Prostate gland (tissue), 2 donors: Measurements from ENCODE around the gene UBE2A. TPM values are rescaled to one million over a fixed set of nuclear protein-coding genes. Genes with fewer than 3 reads are reported as not detected.

Experiments
- DNase-seq: peaks from one replicate; pipeline ENCODE4 v3.0.0-alpha.2; 2019; ENCODE audit warnings: low spot score
- H3K27ac ChIP-seq, 2 donors: fragments of 200-600 bp; sonication (generic); 2 replicates each; pipeline ENCODE4 v1.5.1; 2017 to 2019
- H3K27me3 ChIP-seq: fragments of 200-600 bp; sonication (generic); replicated peaks from 2 replicates; pipeline ENCODE4 v1.5.1; 2019; ENCODE audit not compliant: insufficient read depth
- H3K36me3 ChIP-seq, 2 donors: fragments of 200-600 bp; sonication (generic); 1 replicate in 1 of 2; 2 replicates in 1 of 2; pipeline versions ENCODE4 v1.5.1 to v1.8.1; 2017 to 2019
- H3K4me1 ChIP-seq: fragments of 200-600 bp; sonication (generic); replicated peaks from 2 replicates; pipeline ENCODE4 v1.5.1; 2019
- H3K4me3 ChIP-seq, 2 donors: fragments of 200-600 bp; sonication (generic); 2 replicates each; pipeline ENCODE4 v1.5.1; 2017 to 2019
- H3K9me3 ChIP-seq: fragments of 200-600 bp; sonication (generic); 2 replicates; pipeline ENCODE4 v1.5.1; 2017
- POLR2A ChIP-seq: fragments of 450-650 bp; IDR thresholded peaks from one replicate; pipeline ENCODE4 v1.6.1; 2016; ENCODE audit warnings: antibody characterized with exemption, mild to moderate bottlenecking
- POLR2AphosphoS5 ChIP-seq: sonication (generic); formaldehyde crosslinking; IDR thresholded peaks from one replicate; pipeline ENCODE4 v1.6.1; 2017; ENCODE audit warnings: antibody characterized with exemption
- WGBS: methylation state at CpG from one replicate; pipeline ENCODE4 v1.1.5; 2018; 5-methylcytosine and 5-hydroxymethylcytosine counted together
- intact Hi-C: fragments of 100-400 bp; cut with DNase I; formaldehyde crosslinking; loops from one replicate; pipeline ENCODE4 v1.14.2; 2022
- total RNA-seq, 2 donors: library from RNA; depleted of rRNA; stranded (reverse); fragments of >200 nt; gene quantifications; one replicate each; pipeline ENCODE4 v1.1.0, GENCODE V29; 2016
- TF ChIP-seq, protein P1 (sequence below), 4 experiments: fragments of 200-600 bp in 2 of 4; fragments of 450-650 bp in 2 of 4; sonication (generic) in 2 of 4; IDR thresholded peaks; 1 replicate in 3 of 4; 2 replicates in 1 of 4; pipeline ENCODE4 v1.5.1; 2016 to 2019; ENCODE audit warnings: antibody characterized with exemption in 4 of 4, mild to moderate bottlenecking in 2 of 4, moderate library complexity in 2 of 4

Gene UBE2A
- total RNA-seq, 2 donors from 2014 or later = 19.8 to 32.9 TPM

DNA sequence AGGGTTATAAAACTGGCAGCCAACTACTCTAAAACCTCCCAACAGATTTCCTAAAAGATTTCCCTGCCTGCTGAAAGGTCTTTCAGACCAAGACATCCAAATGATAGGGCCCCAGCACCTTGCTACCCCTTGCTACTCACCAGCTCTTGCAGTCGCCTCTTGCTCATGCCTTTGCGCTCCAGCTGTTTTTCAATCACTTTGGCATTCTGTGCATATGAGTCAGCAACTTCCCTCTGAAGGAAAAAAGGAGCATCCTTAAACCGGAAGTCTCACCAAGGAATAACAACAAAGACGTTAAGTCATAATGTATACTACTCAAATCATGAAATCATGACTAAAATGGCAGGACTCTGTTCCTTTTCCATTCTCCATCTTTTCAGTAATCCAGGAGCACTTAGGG, 33.2 kb upstream of the UBE2A start:
- DNase-seq = no peak
- H3K9me3 ChIP-seq = no peaks in the 10 kb centered on the region
- intact Hi-C loops = no loop called here
- no peak overlapping the region for H3K27ac ChIP-seq
- H3K4me1 ChIP-seq = no peaks in the 10 kb centered on the region
- TF ChIP-seq POLR2A = no peak
- no peak for TF ChIP-seq POLR2AphosphoS5
- TF ChIP-seq, protein P1, sequence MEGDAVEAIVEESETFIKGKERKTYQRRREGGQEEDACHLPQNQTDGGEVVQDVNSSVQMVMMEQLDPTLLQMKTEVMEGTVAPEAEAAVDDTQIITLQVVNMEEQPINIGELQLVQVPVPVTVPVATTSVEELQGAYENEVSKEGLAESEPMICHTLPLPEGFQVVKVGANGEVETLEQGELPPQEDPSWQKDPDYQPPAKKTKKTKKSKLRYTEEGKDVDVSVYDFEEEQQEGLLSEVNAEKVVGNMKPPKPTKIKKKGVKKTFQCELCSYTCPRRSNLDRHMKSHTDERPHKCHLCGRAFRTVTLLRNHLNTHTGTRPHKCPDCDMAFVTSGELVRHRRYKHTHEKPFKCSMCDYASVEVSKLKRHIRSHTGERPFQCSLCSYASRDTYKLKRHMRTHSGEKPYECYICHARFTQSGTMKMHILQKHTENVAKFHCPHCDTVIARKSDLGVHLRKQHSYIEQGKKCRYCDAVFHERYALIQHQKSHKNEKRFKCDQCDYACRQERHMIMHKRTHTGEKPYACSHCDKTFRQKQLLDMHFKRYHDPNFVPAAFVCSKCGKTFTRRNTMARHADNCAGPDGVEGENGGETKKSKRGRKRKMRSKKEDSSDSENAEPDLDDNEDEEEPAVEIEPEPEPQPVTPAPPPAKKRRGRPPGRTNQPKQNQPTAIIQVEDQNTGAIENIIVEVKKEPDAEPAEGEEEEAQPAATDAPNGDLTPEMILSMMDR (IDR thresholded peaks at IDR 0.05) = no peak
- WGBS = 88% methylated on average over 4 of the region's 4 CpGs
- no peaks in the 10 kb centered on the region for H3K36me3 ChIP-seq
- no peaks in the 10 kb centered on the region for H3K27me3 ChIP-seq
- H3K4me3 ChIP-seq = no peak overlapping the region

DNA sequence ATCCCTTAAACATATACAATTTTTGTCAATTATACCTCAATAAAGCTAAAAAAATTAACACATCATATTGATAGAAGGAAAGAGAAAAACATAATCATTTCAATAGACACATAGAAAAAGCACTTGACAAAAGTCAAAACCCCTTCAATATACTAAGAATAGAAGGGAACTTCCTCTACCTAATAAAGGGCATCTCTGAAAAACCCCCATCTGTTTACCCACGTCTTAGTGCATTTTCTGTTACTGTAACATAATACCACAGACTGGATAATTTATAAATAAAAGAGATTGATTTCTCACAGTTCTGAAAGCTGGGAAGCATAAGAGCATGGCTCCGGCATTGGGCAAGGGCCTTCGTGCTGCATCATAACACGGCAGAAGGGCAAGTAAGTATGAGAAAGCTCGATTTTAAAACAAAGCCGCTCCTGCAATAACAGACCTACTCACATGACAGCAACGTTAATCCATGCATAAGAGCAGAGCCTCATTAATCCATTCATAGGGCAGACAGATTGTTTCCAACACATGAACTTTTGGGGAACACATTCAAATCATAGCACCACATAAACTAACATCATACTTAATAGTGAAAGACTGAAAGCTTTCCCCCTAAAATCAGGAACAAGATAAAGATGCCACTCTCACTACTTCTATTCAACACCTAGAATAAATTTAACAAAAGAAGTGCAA, 24.9 kb upstream of the UBE2A start:
- no peaks in the 10 kb centered on the region for H3K9me3 ChIP-seq
- TF ChIP-seq, protein P1 (IDR thresholded peaks at IDR 0.05) = no peak
- no peak for TF ChIP-seq POLR2A
- no peak for TF ChIP-seq POLR2AphosphoS5
- no peaks in the 10 kb centered on the region for H3K4me1 ChIP-seq
- no peak overlapping the region for H3K27ac ChIP-seq
- H3K36me3 ChIP-seq = no peaks in the 10 kb centered on the region
- H3K27me3 ChIP-seq = no peaks in the 10 kb centered on the region
- intact Hi-C loops = no loop called here
- no peak overlapping the region for H3K4me3 ChIP-seq
- DNase-seq = no peak
- WGBS = 65% methylated on average over 7 of the region's 7 CpGs

DNA sequence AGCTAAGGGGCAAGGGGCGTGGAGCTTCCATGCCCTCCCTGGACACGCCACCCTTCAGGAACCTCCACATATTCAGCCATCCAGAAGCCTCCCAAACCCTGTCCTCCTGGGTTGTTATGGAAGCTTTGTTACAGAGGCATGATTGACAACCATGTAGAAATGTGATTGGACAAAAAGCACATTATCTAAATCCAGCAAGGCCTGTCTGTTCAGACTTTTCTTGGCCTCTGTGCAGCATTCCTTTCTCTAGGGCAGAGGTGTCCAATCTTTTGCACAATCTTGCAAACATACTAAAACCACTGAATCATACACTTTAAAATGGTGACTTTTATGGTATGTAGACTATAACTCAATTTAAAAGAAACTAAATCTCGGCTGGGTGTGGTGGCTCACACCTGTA, 21.9 kb upstream of the UBE2A start:
- intact Hi-C loops = no loop called here
- no peaks in the 10 kb centered on the region for H3K4me1 ChIP-seq
- DNase-seq = no peak
- 75% methylated on average over 3 of the region's 3 CpGs for WGBS
- no peaks in the 10 kb centered on the region for H3K27me3 ChIP-seq
- TF ChIP-seq POLR2AphosphoS5 (no peak), POLR2A (no peak)
- TF ChIP-seq, protein P1 (IDR thresholded peaks at IDR 0.05) = no peak
- no peaks in the 10 kb centered on the region for H3K36me3 ChIP-seq
- H3K4me3 ChIP-seq = no peak overlapping the region
- no peaks in the 10 kb centered on the region for H3K9me3 ChIP-seq
- H3K27ac ChIP-seq = no peak overlapping the region

DNA sequence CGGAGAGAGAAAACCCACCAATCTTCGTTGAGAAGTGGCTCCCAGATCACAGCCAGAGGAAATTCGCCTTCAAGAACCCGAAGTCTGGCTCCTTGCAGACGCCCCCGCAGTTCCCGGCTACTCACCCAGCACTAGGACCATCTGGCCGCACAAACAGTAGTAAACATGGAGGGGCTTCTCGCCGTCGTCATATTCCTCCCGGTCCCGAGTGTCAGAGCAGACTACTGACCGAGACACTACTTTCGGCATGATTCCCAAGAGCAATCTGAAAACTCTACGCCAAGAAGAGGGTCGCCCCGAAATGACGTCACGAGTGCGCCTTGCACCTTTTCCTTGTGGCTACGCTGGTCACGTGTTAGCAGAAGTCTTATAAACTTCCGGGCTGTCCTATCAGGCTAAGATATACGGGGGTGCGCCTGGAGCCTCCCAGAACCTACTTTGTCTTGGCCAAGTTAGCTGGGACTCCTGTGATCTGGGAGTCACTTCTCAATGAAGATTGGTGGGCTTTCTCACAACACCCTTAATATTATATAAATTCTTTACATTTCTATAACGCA, 9.2 kb upstream of the UBE2A start, which contains the start of gene STEEP1:
TSS of gene STEEP1 (minus strand) at position 303 of the 557 bp plus-strand sequence. CDS start at position 249, 54 bp downstream.
- H3K27me3 ChIP-seq = no peaks in the 10 kb centered on the region
- H3K27ac ChIP-seq = peak within 1 kb of the TSS; percentile 63 to 64
- TF ChIP-seq POLR2A (no peak), POLR2AphosphoS5 (peak; percentile 96)
- TF ChIP-seq, protein P1 (IDR thresholded peaks at IDR 0.05) = no peak
- intact Hi-C loops = loop anchor here (1.0 kb wide), 1 partner anchor 9 kb away; the partner anchor contains the start of gene UBE2A
- peak; percentile 79 for DNase-seq
- no peaks in the 10 kb centered on the region for H3K9me3 ChIP-seq
- H3K36me3 ChIP-seq = no peaks in the 10 kb centered on the region
- no peaks in the 10 kb centered on the region for H3K4me1 ChIP-seq
- peak within 1 kb of the TSS; percentile 42 for H3K4me3 ChIP-seq
- WGBS = 1% methylated on average over 17 of the region's 27 CpGs

DNA sequence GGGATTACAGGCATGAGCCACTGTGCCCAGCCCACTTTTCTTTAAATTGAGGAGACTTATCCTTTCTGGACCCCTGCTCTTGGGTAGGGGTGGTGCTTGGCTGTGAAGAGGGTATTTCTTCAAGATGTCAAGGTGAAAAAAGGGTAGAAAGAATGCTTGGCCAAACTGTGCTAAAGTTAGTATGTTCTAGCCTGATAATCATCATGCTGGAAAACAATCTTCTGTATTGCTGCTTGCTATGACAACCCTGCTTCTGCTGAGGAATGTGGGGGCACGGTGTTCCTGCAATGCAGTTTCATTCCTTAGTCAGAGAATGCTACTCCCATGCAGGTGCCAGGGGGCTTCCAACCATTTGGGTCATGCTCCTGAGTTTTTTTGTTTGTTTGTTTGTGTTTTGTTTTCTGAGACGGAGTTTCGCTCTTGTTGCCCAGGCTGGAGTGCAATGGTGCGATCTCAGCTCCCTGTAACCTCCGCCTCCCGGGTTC, 4.0 kb upstream of the UBE2A start:
- Histone ChIP-seq H3K4me3 (no peak overlapping the region), H3K4me1 (no peaks in the 10 kb centered on the region), H3K27ac (no peak overlapping the region), H3K27me3 (no peaks in the 10 kb centered on the region), H3K9me3 (no peaks in the 10 kb centered on the region), H3K36me3 (no peaks in the 10 kb centered on the region)
- no peak for DNase-seq
- intact Hi-C loops = loop anchor here (10.0 kb wide), 2 partner anchors 56 to 106 kb away; partner anchors contain the start of gene SLC25A5
- TF ChIP-seq POLR2A (no peak), POLR2AphosphoS5 (no peak)
- TF ChIP-seq, protein P1 (IDR thresholded peaks at IDR 0.05) = no peak
- WGBS = 83% methylated on average over 6 of the region's 6 CpGs
